Gastroesophageal sphincter (tissue), 3 donors: ENCODE data around the gene PDLIM3.

ENCODE experiments used
- CTCF ChIP-seq, 4 experiments: fragments of 200-600 bp in 2 of 4; fragments of 450-650 bp in 2 of 4; sonication (generic) in 1 of 4; IDR thresholded peaks; one replicate each; pipeline ENCODE4 v1.5.1; 2017 to 2019; ENCODE audit warnings: antibody characterized with exemption in 4 of 4, mild to moderate bottlenecking in 2 of 4, moderate library complexity in 2 of 4
- POLR2A ChIP-seq, 2 donors: fragments of 450-650 bp; IDR thresholded peaks; one replicate each; pipeline ENCODE4 v1.6.1; 2017; ENCODE audit warnings: antibody characterized with exemption in 2 of 2, mild to moderate bottlenecking in 2 of 2, moderate library complexity in 1 of 2
- POLR2AphosphoS5 ChIP-seq: sonication (generic); formaldehyde crosslinking; IDR thresholded peaks from one replicate; pipeline ENCODE4 v1.6.1; 2017; ENCODE audit warnings: antibody characterized with exemption

- no peak for TF ChIP-seq CTCF (IDR thresholded peaks at IDR 0.05)
- TF ChIP-seq POLR2A (IDR thresholded peaks at IDR 0.05) = no peak
- no peak for TF ChIP-seq POLR2AphosphoS5
Observed at GRCh38 chr4:185481401-185481800, 53.9 kb downstream of the PDLIM3 start.
